BLaER1 treated with 17β-estradiol and CSF1 and Interleukin-3, amounts not matched to agents 10 nM and 100 nM (cell line): ENCODE data around the gene IST1.

Source experiments
- H3K27ac ChIP-seq, 11 experiments: shearing (Covaris generic); formaldehyde crosslinking; 2 replicates each; pipeline ENCODE4 v1.8.1; 2022
- H3K27me3 ChIP-seq, 11 experiments: shearing (Covaris generic); formaldehyde crosslinking; 2 replicates each; pipeline ENCODE4 v1.8.1; 2022
- H3K36me3 ChIP-seq, 11 experiments: shearing (Covaris generic); formaldehyde crosslinking; 2 replicates each; pipeline ENCODE4 v1.8.1; 2022
- H3K4me1 ChIP-seq, 10 experiments: shearing (Covaris generic); formaldehyde crosslinking; 2 replicates each; pipeline ENCODE4 v1.8.1; 2022
- H3K4me2 ChIP-seq, 11 experiments: shearing (Covaris generic); formaldehyde crosslinking; 2 replicates each; pipeline ENCODE4 v1.8.1; 2022
- H3K4me3 ChIP-seq, 10 experiments: shearing (Covaris generic); formaldehyde crosslinking; 2 replicates each; pipeline ENCODE4 v1.8.1; 2022
- H3K9ac ChIP-seq, 11 experiments: shearing (Covaris generic); formaldehyde crosslinking; 2 replicates each; pipeline ENCODE4 v1.8.1; 2022
- H3K9me3 ChIP-seq, 11 experiments: shearing (Covaris generic); formaldehyde crosslinking; replicated peaks in 1 of 11; 2 replicates each; pipeline ENCODE4 v1.8.1; 2022
- H4K20me1 ChIP-seq, 11 experiments: shearing (Covaris generic); formaldehyde crosslinking; 2 replicates each; pipeline ENCODE4 v1.8.1; 2022
- Cebpa-rat ChIP-seq, 11 experiments: shearing (Covaris generic); IDR thresholded peaks; 2 replicates each; pipeline ENCODE4 v1.8.1; 2022

The IST1 gene

DNA sequence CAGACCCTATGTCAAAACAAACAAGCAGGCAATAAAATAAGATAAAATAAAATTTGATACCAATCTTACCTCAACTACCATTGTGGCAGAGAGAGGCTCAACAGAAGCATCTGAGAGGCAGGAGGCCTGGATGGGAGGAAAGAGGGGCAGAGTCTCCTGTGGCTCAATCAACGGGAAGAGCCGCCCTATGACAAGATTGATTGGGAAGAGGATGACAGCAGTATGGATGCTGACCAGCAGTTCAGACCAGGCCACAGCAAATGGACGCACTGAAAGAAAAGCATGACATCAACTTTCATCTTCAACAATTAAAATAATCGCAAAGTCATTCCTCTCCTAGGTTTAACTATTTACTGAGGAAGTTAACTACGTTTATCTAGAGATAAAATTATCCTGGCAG, 57.5 kb downstream of the IST1 start:
- Histone ChIP-seq H3K4me2 (no peak overlapping the region), H3K4me3 (no peak overlapping the region), H3K27me3 (no peaks in the 10 kb centered on the region), H3K4me1 (peaks cover 0 to 12% (median 8%) of the 10 kb centered on the region in 10 experiments; a peak in 15 of 20 replicates), H3K36me3 (no peaks in the 10 kb centered on the region), H3K9me3 (peaks cover 0 to 9% (median 5%) of the 10 kb centered on the region in 11 experiments; a peak in 10 of 22 replicates), H3K27ac (no peak overlapping the region), H4K20me1 (no peaks in the 10 kb centered on the region), H3K9ac (no peak overlapping the region)
- no peak for TF ChIP-seq Cebpa-rat (IDR thresholded peaks at IDR 0.05)

GRCh38 chr16:71954180-71954579, 58.8 kb downstream of the IST1 start:
- H3K27me3 ChIP-seq, result no peaks in the 10 kb centered on the region
- H3K9ac ChIP-seq, result no peak overlapping the region
- H3K4me2 ChIP-seq, result no peak overlapping the region
- H3K27ac ChIP-seq, result no peak overlapping the region
- TF ChIP-seq Cebpa-rat (IDR thresholded peaks at IDR 0.05), result no peak
- no peaks in the 10 kb centered on the region for H3K36me3 ChIP-seq
- H3K9me3 ChIP-seq, result peaks cover 0 to 10% (median 5%) of the 10 kb centered on the region in 11 experiments; a peak in 10 of 22 replicates
- no peak overlapping the region for H3K4me3 ChIP-seq
- peaks cover 0 to 13% (median 8%) of the 10 kb centered on the region in 10 experiments; a peak in 15 of 20 replicates for H3K4me1 ChIP-seq
- no peaks in the 10 kb centered on the region for H4K20me1 ChIP-seq

DNA sequence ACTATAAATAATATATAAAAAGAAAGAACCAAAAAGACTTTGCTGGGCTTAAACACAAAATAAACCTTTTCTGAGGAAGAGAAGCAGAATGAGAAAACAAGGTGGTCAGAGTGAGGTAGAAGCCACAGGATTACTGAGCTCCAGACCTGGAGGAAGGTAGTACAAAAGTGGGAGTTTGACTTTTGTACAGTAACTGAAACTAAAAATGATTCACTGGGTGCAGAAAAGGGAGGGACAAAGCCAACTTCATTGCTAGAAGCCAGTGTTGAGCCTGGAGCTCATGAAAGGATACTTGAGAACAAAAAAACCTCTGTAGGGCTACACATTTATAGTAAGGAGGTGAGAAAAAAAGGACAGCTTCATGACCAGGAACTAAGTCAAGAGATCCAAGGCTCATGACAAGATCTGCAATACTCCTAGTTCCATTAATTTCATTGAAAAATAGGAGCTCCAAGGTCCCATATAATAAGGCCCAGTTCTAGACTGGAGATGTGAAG, 59.4 kb downstream of the IST1 start:
- Histone ChIP-seq H3K36me3 (no peaks in the 10 kb centered on the region), H3K27me3 (no peaks in the 10 kb centered on the region), H3K9ac (no peak overlapping the region), H3K4me3 (no peak overlapping the region), H3K27ac (no peak overlapping the region), H4K20me1 (no peaks in the 10 kb centered on the region), H3K4me1 (peaks cover 3 to 19% (median 12%) of the 10 kb centered on the region in 10 experiments), H3K9me3 (peaks cover 0 to 10% (median 5%) of the 10 kb centered on the region in 11 experiments; a peak in 10 of 22 replicates), H3K4me2 (no peak overlapping the region)
- no peak for TF ChIP-seq Cebpa-rat (IDR thresholded peaks at IDR 0.05)

GRCh38 chr16:71956486-71956885, 61.2 kb downstream of the IST1 start:
- no peaks in the 10 kb centered on the region for H3K27me3 ChIP-seq
- H3K9me3 ChIP-seq, result peaks cover 0 to 10% (median 5%) of the 10 kb centered on the region in 11 experiments; a peak in 10 of 22 replicates
- no peak overlapping the region for H3K4me3 ChIP-seq
- H3K4me2 ChIP-seq, result peak overlapping the region in 9 of 11 experiments; percentile 8 to 60 (median 35); a peak in 13 of 22 replicates
- H3K4me1 ChIP-seq, result peaks cover 6 to 21% (median 16%) of the 10 kb centered on the region in 10 experiments
- no peaks in the 10 kb centered on the region for H3K36me3 ChIP-seq
- no peaks in the 10 kb centered on the region for H4K20me1 ChIP-seq
- no peak overlapping the region for H3K27ac ChIP-seq
- TF ChIP-seq Cebpa-rat (IDR thresholded peaks at IDR 0.05), result no peak
- no peak overlapping the region for H3K9ac ChIP-seq

DNA sequence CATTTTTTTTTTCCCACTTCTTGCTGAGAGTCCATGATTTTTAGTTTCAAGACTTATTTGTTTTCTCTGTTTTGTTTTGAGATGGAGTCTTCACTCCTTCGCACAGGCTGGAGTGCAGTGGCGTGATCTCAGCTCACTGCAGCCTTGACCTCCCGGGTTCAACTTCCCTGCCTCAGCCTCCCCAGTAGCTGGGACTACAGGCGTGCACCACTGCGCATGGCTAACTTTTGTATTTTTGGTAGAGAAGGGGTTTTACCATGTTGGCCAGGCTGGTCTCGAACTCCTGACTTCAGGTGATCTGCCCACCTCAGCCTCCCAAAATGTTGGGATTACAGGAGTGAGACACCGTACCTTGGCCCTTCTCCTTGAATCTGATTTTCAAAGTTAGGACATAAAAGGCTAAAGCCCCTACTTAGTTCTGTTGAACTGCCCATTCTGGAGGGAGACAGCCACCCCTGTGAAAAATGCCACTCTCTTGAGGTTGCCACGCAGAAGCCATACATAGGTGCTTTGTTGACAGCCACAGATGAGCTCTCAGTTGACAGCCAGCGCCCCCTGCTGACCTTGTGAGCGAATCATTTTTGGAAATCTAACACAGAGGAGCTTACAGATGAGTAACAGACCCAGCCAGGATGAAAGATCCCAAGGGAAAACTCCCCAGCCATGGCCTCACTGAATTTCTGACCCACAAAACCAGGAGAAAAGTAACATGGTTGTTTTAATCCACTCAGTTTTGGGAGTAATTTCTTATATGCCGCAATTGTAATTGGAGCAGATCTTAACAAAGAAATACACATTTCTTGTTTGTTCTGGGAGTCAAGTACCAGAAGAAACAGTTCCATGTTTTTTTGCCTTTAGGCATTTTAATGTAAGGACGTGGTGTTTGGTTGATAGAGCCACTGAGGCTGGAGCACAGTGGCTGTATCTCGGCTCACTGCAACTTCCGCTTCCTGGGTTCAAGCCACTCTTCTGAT, 66.0 kb downstream of the IST1 start:
- Histone ChIP-seq H3K36me3 (no peaks in the 10 kb centered on the region), H4K20me1 (no peaks in the 10 kb centered on the region), H3K4me3 (no peak overlapping the region), H3K9ac (no peak overlapping the region), H3K4me2 (peak overlapping the region in 2 of 11 experiments; percentile 10 to 33; a peak in 4 of 22 replicates), H3K4me1 (peaks cover 11 to 31% (median 17%) of the 10 kb centered on the region in 10 experiments), H3K27ac (no peak overlapping the region), H3K27me3 (no peaks in the 10 kb centered on the region), H3K9me3 (peaks cover 0 to 10% (median 5%) of the 10 kb centered on the region in 11 experiments; a peak in 10 of 22 replicates)
- no peak for TF ChIP-seq Cebpa-rat (IDR thresholded peaks at IDR 0.05)

DNA sequence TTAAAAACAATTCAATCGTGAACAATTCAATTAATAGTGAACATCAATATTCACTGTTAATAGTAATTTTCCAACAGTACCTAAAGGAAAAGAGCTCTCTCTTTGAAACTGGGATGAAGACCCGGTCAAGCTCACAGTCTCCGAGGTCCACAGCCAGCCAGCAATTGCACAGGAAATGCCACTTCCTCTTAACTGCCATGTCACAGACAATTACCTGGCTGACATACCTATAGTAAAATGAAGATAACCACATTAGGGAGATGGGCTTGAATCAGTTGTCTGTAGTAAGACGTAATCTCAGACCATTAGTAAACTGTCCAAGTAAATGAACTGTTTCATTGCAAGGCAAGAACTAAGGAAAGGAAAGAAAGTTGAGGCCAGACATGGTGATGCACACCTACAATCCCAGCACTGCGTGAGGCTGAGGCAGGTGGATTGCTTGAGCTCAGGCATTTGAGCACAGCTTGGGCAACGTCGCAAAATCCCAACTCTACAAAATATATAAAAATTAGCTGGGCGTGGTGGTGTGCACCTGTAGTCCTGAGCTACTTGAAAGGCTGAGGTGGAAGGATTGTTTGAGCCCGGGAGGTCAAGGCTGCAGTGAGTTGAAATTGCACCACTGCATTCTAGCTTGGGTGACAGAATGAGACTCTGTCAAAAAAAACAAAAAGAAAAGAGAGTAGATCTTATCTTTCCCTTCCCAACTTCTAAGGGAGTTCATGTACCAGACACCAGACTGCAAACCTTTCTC, 68.0 kb downstream of the IST1 start:
- H3K4me1 ChIP-seq, result peaks cover 5 to 25% (median 15%) of the 10 kb centered on the region in 10 experiments; a peak in 19 of 20 replicates
- H3K4me3 ChIP-seq, result no peak overlapping the region
- no peak overlapping the region for H3K27ac ChIP-seq
- 0 out of 22 replicates have a peak overlapping the region, but pooled peaks of 1 of the 11 experiments have one; percentile 32 for H3K4me2 ChIP-seq
- H3K9me3 ChIP-seq, result no peaks in the 10 kb centered on the region
- no peak for TF ChIP-seq Cebpa-rat (IDR thresholded peaks at IDR 0.05)
- no peak overlapping the region for H3K9ac ChIP-seq
- no peaks in the 10 kb centered on the region for H4K20me1 ChIP-seq
- no peaks in the 10 kb centered on the region for H3K36me3 ChIP-seq
- H3K27me3 ChIP-seq, result no peaks in the 10 kb centered on the region

GRCh38 chr16:71965223-71965622, 69.9 kb downstream of the IST1 start:
- no peaks in the 10 kb centered on the region for H3K36me3 ChIP-seq
- no peak for TF ChIP-seq Cebpa-rat (IDR thresholded peaks at IDR 0.05)
- H3K27ac ChIP-seq, result no peak overlapping the region
- H3K9me3 ChIP-seq, result no peaks in the 10 kb centered on the region
- no peak overlapping the region for H3K9ac ChIP-seq
- peaks cover 0 to 17% (median 10%) of the 10 kb centered on the region in 10 experiments; a peak in 13 of 20 replicates for H3K4me1 ChIP-seq
- H3K4me3 ChIP-seq, result no peak overlapping the region
- no peak overlapping the region for H3K4me2 ChIP-seq
- H4K20me1 ChIP-seq, result no peaks in the 10 kb centered on the region
- no peaks in the 10 kb centered on the region for H3K27me3 ChIP-seq

GRCh38 chr16:71966932-71967331, 71.6 kb downstream of the IST1 start:
- Histone ChIP-seq H4K20me1 (no peaks in the 10 kb centered on the region), H3K4me2 (no peak overlapping the region), H3K9me3 (no peaks in the 10 kb centered on the region), H3K36me3 (no peaks in the 10 kb centered on the region), H3K27me3 (no peaks in the 10 kb centered on the region), H3K9ac (no peak overlapping the region), H3K27ac (no peak overlapping the region), H3K4me3 (no peak overlapping the region), H3K4me1 (peaks cover 0 to 11% (median 5%) of the 10 kb centered on the region in 10 experiments; a peak in 11 of 20 replicates)
- TF ChIP-seq Cebpa-rat (IDR thresholded peaks at IDR 0.05), result no peak

GRCh38 chr16:71969353-71969752, 74.0 kb downstream of the IST1 start:
- no peaks in the 10 kb centered on the region for H3K36me3 ChIP-seq
- no peak overlapping the region for H3K4me3 ChIP-seq
- no peak overlapping the region for H3K4me2 ChIP-seq
- H3K4me1 ChIP-seq, result no peaks in the 10 kb centered on the region
- no peak for TF ChIP-seq Cebpa-rat (IDR thresholded peaks at IDR 0.05)
- no peaks in the 10 kb centered on the region for H3K9me3 ChIP-seq
- no peaks in the 10 kb centered on the region for H3K27me3 ChIP-seq
- H3K27ac ChIP-seq, result no peak overlapping the region
- no peak overlapping the region for H3K9ac ChIP-seq
- no peaks in the 10 kb centered on the region for H4K20me1 ChIP-seq
